GM19099 (cell line): ENCODE measurements around the gene METTL21C.

Experiments used
- POLR2A ChIP-seq: IDR thresholded peaks from 3 replicates; pipeline ENCODE4 v1.6.1; 2011; ENCODE audit warnings: low read depth; ENCODE audit not compliant: insufficient read length; ENCODE audit errors: extremely low read depth

METTL21C gene

DNA sequence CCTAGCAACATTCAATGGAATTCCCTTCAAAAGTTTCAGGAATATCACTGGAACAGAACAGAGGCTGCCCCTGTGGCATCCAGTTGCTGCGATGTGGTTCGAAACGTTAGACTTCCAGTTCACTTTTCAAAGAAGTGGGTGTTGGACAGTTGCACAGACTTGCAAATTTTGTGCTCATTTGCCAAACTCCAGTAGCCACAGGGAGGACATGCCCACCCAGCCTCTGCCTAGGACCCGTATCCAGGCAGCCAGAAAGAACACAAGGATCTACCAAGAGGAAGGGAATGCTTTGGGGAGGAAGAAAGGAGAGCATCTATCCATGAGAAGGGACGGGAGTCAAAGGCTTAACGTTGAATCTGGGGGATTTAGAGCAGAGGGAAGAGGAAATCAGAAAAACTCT is at the start of gene METTL21C:
Gene METTL21C (minus strand): TSS at position 108 of the 400 bp plus-strand sequence. CDS start 546 bp downstream, outside the sequence.
- no peak for TF ChIP-seq POLR2A

DNA sequence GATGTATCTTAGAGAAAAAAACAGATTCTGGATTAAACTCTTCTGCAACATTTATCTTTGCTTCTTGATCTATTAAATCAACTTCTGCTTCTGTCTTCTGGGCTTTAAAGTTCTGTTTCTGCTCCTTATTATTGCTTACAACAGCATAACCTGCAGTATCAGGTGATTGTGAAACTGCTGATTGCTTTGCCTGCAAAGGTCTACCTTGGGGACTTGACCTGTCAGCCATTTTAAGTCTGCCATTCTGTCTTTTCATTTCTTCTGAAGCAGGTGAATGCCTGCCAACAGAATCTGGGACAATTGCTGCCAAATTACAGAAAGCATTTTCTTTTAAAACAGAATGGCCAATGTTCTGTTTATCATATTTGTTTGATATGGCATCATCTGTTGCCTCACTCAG is 47.7 kb upstream of the METTL21C start:
- TF ChIP-seq POLR2A, result no peak

GRCh38 chr13:102742101-102742500 is 47.3 kb upstream of the METTL21C start:
- no peak for TF ChIP-seq POLR2A

DNA sequence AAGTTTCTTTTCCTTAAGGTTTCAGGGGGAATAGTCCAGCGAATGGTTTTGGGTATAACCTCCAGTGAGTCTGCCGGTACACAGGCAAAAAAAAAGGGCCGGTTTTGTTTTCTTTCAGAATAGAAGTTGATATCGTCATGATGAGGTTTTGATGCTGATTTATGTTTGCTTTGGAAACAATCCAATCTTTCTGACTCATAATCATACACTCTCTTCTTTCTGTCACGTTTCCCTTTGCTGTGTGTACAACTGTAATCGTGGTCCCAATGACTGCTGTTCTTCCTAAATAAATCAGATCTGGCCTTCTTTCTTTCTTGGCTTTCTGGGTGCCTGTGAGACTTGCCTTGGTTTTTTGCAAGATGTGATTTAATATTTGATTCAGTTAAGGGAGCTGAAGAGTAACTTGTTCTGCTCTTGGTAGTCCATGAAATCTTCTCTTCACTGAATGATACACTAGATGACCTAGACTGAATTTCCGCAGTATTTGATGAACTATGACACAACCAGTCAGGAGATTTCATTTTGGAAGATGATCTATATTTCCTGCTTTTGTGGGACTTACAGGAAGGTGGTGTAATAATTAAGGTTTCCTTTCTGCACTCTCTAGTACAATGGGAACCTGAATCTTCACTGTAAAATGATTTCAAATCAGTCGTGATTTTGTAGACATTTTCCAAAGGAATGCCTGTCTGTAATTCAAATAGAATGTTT is 34.9 kb upstream of the METTL21C start:
- TF ChIP-seq POLR2A, result no peak

GRCh38 chr13:102726430-102726829 is 31.6 kb upstream of the METTL21C start:
- no peak for TF ChIP-seq POLR2A

DNA sequence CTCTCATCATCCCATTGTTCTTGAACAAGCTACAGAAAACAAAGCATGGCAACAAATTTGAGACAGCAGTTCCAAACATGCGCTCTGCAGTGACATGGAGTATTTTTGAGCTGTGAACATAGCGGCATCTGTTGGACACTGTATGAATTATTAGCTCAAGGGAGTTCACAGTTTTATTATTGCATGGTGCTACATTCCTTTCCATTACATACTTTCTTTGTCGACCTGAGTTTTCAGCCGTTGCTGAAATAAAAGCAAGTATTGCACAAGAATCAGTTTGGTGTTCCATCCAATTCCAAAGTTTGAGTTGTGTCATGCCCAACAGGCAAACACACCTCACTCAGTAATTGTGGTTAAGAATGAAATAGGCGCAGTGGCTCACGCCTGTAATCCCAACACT is 30.1 kb upstream of the METTL21C start:
- no peak for TF ChIP-seq POLR2A

DNA sequence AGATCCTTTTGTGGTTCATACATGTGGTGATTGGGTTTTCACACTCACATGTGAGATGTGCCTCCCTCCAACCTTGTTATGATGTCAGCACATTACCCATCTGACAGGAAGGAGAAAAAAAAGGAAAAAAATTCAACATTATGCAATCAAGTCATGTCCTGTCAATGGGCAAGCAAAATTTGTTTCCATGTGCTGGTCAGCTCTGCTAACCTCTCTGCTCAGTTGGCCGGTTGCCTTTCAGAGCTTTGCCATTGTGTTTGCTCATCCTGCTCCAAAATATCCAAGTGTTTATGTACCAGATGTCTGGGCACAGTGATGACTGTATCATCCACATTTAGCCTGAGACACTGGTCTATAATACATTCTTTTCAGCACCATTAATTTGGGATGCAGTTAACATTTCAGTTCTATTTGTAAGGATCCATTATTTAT is 27.0 kb upstream of the METTL21C start:
- TF ChIP-seq POLR2A, result no peak

DNA sequence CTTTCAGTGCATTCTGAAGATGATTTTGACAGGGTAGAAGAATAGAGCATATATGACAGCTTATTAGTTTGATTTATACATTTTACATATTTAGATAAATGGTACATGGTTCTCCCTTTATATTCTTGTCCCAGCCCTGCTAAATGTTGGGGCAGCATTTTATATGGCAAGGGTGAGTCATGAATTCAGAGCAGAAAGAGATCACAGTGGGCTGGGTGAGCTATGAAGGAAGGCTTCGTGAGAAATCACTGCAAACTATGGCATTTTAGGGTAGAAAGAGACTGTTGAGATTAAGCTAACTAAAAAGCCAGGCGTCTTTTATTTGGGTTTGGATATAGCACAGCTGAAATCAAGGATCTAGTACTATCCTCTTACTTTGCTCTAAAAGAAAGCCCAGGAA is 23.9 kb upstream of the METTL21C start:
- no peak for TF ChIP-seq POLR2A

GRCh38 chr13:102715447-102715846 is 20.6 kb upstream of the METTL21C start:
- TF ChIP-seq POLR2A, result no peak

DNA sequence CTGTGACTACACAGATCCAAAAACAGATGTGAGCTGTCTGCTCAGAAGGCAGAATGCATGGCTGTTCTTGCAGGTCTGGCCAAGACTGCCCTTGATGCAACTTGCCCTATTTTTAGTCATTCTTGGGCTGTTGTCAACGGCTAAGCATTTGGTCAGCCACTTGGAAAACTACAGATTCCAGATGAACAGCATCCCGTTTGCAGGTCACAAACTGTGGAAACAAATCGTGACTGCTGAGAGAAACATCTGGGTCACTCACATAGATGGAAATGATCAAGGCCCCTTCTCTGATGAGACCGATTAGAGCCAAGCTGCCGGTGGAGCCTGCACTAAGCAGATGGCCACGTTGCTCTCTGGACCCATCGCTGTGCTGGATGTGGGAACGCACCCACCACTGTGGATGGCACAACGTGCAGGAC is 15.4 kb upstream of the METTL21C start:
- TF ChIP-seq POLR2A, result no peak

DNA sequence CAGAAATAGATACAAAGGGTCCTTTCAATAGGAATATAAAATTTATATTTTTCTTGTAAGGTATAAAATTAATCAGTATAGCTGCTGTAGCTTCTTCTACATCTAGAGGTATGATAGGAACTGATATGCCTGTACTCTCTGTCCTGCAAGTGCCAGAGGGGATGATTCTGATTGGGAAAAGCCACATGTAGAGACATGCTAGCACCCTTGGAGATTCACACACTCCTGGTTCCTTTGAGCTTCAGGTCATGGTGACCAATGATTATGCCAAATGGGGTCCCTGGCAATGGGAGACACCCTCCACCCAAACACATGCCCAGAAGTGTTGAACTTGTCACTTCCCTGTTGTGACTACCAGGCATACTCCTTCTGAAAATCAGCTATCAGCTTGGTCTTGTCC is 14.7 kb upstream of the METTL21C start:
- no peak for TF ChIP-seq POLR2A

GRCh38 chr13:102708991-102709390 is 14.1 kb upstream of the METTL21C start:
- TF ChIP-seq POLR2A, result no peak

DNA sequence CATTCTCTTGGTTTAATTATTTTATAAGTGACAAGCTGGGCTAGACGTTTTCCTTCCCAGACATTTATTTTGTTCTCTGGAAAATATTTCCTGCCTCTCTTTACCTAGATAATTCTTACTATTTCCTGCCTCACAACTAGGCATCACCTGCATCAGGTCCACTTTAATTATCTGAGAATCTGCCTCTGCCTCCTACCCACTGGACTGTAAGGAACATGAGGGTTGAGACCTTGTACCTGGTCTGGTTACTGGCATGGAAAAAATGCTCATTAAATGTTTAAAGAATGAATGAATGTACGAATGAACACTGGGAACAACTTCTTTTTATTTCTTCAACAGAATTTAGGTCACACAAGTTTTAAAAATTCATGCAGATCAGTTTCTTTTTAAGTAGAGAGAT is 13.4 kb upstream of the METTL21C start:
- TF ChIP-seq POLR2A, result no peak

GRCh38 chr13:102707467-102707866 is 12.6 kb upstream of the METTL21C start:
- no peak for TF ChIP-seq POLR2A

DNA sequence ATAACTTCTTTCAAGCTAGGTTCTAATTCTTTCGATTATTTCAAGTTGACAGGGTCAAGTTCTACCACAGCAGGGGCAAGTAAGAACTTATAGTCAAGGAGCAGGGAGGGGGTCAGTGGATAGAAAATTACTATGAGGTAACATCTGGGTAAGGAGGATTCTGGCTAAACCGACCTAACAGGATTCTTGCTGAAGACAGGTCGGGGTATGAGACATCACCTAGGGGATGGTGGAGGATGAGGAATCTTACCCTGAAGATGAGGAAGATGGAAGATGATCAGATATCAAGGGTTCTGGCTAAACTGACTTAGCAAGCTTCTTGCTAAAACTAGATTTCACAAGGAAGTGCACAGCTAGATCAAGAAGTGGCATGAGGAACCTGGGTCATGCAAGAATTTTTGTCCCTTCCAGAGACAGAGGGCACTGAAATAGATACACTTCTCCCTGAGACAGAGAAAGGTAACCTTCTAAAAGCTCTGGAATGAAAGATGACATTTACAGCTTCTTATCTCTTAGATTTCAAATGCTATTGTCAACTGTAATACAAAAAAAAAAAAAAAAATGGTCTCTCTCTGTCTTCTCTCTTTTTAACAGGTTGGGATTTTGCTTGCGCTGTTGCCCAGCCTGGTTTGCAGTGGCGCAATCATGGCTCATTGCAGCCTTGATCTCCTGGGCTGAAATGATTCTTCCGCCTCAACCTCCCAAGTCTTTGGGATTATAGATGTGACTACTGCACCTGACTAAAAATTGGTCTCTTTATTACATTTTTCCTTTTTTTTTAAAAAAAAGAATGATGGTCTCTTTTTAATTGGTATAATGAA is 9.6 kb upstream of the METTL21C start:
- TF ChIP-seq POLR2A, result no peak

GRCh38 chr13:102703726-102704035 is 8.8 kb upstream of the METTL21C start:
- TF ChIP-seq POLR2A, result no peak

GRCh38 chr13:102702965-102703725 is 8.3 kb upstream of the METTL21C start:
- TF ChIP-seq POLR2A, result no peak
